Stimulated activated memory B cell treated with anti-CD40 and anti-IgM and Interleukin-4, amounts not matched to agents 10 μg/mL and 1 μg/mL and 100 μg/mL, for 72 hours (primary cell): ENCODE results near the gene ANKHD1.

Experiments used
- ATAC-seq: fragments of 150-1000 bp; cut with Tn5 transposase; 2 replicates; pipeline ENCODE4 v1.10.0; 2021
- H3K27ac Mint-ChIP-seq: one replicate; pipeline ENCODE4 v1.8.0; 2022; ENCODE audit warnings: mild to moderate bottlenecking, mixed read lengths
- H3K27me3 Mint-ChIP-seq: one replicate; pipeline ENCODE4 v1.8.0; 2022; ENCODE audit warnings: mixed read lengths
- H3K36me3 Mint-ChIP-seq: one replicate; pipeline ENCODE4 v1.8.0; 2022; ENCODE audit warnings: mixed read lengths
- H3K4me1 Mint-ChIP-seq: one replicate; pipeline ENCODE4 v1.8.0; 2022; ENCODE audit warnings: mixed read lengths
- H3K4me3 Mint-ChIP-seq: one replicate; pipeline ENCODE4 v1.8.0; 2022; ENCODE audit warnings: mild to moderate bottlenecking, moderate library complexity, mixed read lengths
- H3K9me3 Mint-ChIP-seq: one replicate; pipeline ENCODE4 v1.8.0; 2022; ENCODE audit warnings: mixed read lengths

ANKHD1 gene

DNA sequence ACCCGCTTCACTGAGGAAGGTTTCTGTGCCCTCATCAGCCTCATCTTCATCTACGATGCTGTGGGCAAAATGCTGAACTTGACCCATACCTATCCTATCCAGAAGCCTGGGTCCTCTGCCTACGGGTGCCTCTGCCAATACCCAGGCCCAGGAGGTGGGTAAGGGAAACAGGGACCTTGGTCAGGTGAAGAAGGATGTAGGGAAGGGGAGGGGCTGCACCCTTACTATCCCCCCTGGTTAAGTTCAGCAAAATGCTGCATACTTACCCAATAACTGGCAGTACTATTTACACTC, 37.2 kb upstream of the ANKHD1 start:
- Mint-ChIP-seq H3K27me3 (no peaks in the 10 kb centered on the region), H3K36me3 (no peaks in the 10 kb centered on the region), H3K27ac (no peak overlapping the region), H3K4me1 (peaks cover 7% of the 10 kb centered on the region), H3K9me3 (no peaks in the 10 kb centered on the region), H3K4me3 (no peak overlapping the region)
- ATAC-seq: no peak

DNA sequence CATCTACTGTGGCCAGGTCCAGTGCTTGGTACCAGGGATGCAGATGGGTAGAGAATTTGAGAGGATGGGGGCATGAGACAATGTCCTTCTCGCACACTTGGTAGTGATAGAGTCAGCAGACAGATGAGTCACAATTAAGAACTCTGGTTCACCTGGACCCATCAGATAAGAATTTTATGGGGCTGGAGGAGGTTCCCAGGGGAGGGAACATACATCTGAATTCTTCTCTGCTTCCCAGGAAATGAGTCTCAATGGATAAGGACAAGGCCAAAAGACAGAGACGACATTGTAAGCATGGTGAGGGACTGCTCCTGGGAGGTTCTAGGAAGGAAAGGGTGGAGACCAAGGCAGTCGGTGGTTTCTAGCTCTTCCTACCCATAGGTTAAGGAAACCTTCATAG, 36.4 kb upstream of the ANKHD1 start:
- H3K9me3 Mint-ChIP-seq: no peaks in the 10 kb centered on the region

DNA sequence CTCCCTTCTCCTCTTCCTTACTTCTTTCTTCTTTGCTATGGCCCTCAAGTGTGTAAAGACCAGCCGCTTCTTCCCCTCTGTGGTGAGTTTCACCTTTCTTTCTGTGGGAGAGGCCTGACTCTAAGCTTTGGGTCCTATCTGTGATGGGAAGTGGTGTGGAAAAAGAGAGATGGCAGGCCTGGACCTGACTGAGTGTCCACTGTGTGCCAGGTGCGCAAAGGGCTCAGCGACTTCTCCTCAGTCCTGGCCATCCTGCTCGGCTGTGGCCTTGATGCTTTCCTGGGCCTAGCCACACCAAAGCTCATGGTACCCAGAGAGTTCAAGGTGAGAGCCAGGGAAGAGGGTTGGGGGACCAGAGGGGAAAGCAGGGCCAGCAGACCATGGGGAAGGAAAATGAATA, 35.7 kb upstream of the ANKHD1 start:
- Mint-ChIP-seq H3K4me3 (no peak overlapping the region), H3K27ac (no peak overlapping the region), H3K4me1 (peaks cover 7% of the 10 kb centered on the region), H3K9me3 (no peaks in the 10 kb centered on the region), H3K27me3 (no peaks in the 10 kb centered on the region), H3K36me3 (no peaks in the 10 kb centered on the region)
- ATAC-seq: no peak

More for the DNA sequence above, 36.4 kb upstream of the ANKHD1 start:
- no peak overlapping the region for H3K27ac Mint-ChIP-seq
- ATAC-seq: no peak
- H3K27me3 Mint-ChIP-seq: no peaks in the 10 kb centered on the region
- H3K4me1 Mint-ChIP-seq: peaks cover 7% of the 10 kb centered on the region
- no peak overlapping the region for H3K4me3 Mint-ChIP-seq
- no peaks in the 10 kb centered on the region for H3K36me3 Mint-ChIP-seq

DNA sequence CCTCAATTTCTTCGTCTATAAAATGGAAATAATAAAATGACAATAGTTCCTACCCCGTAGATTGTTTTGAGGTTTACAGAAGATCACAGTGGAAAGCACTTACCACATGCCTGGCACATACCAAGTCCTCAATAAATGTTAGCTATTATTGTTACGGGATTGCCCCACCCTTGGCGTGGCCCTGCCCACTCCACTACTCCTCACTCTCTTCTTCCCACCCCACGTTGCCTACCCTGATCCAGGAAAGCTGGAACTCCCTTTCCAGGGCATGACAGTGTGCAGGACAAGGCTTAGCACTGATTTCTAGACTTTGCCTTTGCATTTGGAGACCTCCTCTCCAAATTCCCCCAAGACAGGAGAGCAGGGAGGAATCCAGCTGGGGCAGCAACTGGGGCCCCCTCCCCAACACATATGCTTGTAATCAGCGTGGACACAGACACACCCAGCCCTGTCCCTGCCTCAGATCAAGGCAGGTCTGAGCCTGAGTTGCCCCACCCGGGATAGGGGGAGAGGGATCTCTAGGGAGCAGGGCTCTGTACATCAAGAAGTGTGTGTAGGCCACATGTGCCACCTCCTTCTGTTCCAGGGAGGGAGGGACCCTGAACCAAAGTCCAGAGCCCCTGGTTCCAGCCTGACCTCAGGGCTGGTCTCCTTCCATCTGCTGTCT, 34.9 kb upstream of the ANKHD1 start:
- Mint-ChIP-seq H3K27me3 (no peaks in the 10 kb centered on the region), H3K9me3 (no peaks in the 10 kb centered on the region), H3K36me3 (no peaks in the 10 kb centered on the region), H3K4me1 (peaks cover 7% of the 10 kb centered on the region), H3K27ac (no peak overlapping the region), H3K4me3 (no peak overlapping the region)
- ATAC-seq: no peak

DNA sequence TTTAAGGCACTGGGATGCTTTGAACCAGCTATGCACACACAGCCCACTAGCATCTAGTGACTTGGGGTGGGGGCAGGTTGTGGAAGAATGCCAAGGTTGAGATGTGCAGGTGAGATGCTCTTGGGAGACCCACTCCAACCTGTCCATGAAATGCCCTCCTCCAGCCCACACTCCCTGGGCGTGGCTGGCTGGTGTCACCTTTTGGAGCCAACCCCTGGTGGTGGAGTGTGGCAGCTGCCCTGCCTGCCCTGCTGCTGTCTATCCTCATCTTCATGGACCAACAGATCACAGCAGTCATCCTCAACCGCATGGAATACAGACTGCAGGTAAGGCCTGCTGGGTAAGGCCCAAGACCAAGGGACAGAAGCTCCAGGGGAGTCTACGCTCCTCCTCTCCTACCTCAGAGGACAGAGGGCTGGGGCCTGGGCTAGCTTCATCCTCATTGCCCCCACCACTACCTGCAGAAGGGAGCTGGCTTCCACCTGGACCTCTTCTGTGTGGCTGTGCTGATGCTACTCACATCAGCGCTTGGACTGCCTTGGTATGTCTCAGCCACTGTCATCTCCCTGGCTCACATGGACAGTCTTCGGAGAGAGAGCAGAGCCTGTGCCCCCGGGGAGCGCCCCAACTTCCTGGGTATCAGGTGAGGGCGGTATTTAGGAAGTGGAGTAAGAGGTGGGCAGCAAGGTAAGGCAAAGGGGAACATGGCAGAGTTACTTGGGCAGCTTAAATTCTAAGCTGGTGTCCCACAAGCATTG, 34.2 kb upstream of the ANKHD1 start:
- ATAC-seq: no peak
- Mint-ChIP-seq H3K36me3 (no peaks in the 10 kb centered on the region), H3K9me3 (no peaks in the 10 kb centered on the region), H3K4me3 (no peak overlapping the region), H3K27ac (no peak overlapping the region), H3K4me1 (peaks cover 7% of the 10 kb centered on the region), H3K27me3 (no peaks in the 10 kb centered on the region)

DNA sequence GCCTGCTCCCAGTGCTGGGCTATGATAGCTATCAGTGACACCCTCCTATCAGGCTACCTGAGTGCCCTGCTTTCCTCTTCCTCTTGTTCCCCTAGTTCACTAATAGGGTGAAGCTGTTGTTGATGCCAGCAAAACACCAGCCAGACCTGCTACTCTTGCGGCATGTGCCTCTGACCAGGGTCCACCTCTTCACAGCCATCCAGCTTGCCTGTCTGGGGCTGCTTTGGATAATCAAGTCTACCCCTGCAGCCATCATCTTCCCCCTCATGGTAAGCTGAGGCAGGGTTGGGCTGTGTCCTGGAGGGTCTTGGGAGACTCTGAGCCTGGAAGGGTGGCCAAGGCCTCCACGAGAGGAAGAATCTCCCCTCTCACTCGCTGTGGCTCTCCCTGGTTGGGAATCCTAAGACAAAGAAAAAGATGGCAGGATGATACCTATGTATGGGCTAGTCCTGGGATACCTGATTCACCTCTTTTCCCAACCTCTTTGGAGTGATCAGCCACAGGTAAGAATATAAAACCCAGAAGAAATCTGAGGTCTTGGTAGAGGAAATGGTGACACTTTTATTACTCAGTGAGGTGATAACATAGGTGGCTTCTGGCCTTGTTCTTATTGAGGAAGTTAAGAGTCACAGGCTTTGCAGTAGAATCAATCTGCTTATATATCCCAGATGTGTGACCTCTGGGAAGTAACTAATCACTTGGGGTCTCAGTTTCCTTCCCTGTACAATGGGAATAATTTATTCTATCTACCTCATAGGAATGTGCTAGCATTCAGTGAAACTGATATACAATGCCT, 30.1 kb upstream of the ANKHD1 start:
- no peaks in the 10 kb centered on the region for H3K27me3 Mint-ChIP-seq
- H3K9me3 Mint-ChIP-seq: no peaks in the 10 kb centered on the region
- H3K36me3 Mint-ChIP-seq: no peaks in the 10 kb centered on the region
- peaks cover 8% of the 10 kb centered on the region for H3K4me1 Mint-ChIP-seq
- no peak for ATAC-seq
- no peak overlapping the region for H3K27ac Mint-ChIP-seq
- no peak overlapping the region for H3K4me3 Mint-ChIP-seq

DNA sequence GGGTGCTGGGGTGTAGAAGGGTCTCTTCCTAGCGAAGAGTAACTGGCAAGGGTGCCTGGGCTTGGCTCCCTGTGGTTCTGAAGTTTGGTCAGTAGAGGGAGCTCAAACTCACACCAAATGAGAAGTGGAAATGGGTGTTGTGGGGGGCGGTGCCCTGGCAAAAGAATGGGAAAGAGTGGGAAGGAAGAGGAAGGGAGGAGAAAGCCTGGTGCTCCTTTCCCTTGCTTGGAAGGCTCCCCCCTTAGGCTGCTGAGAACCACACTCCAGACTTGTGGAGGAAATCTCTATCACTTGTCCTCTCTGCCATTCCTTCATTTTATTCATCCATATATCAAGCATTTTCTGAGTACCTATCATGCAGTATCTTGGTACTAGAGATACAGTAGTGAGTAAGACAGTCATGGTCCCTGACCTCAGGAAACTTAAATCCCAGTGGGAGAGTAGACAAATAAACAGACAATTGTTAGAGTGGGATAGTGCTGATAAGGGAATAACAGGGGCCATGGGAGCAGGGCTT, 28.6 kb upstream of the ANKHD1 start:
- peaks cover 8% of the 10 kb centered on the region for H3K4me1 Mint-ChIP-seq
- no peaks in the 10 kb centered on the region for H3K9me3 Mint-ChIP-seq
- ATAC-seq: peak; percentile 53
- no peaks in the 10 kb centered on the region for H3K36me3 Mint-ChIP-seq
- no peaks in the 10 kb centered on the region for H3K27me3 Mint-ChIP-seq
- H3K27ac Mint-ChIP-seq: no peak overlapping the region
- no peak overlapping the region for H3K4me3 Mint-ChIP-seq

DNA sequence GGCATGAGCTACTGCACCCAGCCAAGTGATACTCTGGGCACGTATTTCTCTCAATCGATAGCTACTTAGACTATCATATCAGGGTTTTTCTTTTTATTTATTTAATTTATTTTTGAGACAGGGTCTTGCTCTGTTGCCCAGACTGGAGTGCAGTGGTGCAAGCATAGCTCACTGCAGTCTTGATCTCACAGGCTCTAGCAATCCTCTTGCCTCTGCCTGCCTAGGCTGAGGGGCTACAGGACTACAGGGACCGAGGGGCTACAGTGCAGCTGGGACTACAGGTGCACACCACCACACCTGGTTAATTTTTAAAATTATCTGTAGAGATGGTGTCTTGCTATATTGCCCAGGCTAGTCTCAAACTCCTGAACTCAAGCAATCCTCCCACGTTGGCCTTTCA, 20.3 kb upstream of the ANKHD1 start:
- Mint-ChIP-seq H3K4me3 (no peak overlapping the region), H3K4me1 (no peaks in the 10 kb centered on the region), H3K27me3 (no peaks in the 10 kb centered on the region), H3K36me3 (no peaks in the 10 kb centered on the region), H3K27ac (no peak overlapping the region), H3K9me3 (peaks cover 2% of the 10 kb centered on the region)
- ATAC-seq: no peak

DNA sequence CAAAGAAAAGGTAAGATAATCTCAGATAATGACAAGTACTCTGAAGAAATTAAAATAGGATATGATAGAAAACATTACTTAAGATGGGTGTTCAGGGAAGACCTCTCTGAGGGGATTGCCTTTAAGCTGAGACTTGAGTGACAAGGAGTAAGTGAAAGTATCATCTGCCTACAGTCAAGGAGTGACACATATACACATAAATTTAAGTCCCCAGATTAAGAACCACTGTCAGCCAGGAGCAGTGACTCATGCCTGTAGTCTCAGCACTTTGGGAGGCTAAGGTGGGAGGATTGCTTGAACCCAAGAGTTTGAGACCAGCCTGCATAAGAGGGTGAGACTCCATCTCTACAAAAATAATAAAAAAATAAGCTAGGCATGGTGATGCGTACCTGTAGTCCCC, 19.7 kb upstream of the ANKHD1 start:
- H3K9me3 Mint-ChIP-seq: peaks cover 2% of the 10 kb centered on the region
- H3K4me3 Mint-ChIP-seq: no peak overlapping the region
- no peaks in the 10 kb centered on the region for H3K36me3 Mint-ChIP-seq
- ATAC-seq: no peak
- no peaks in the 10 kb centered on the region for H3K27me3 Mint-ChIP-seq
- H3K27ac Mint-ChIP-seq: no peak overlapping the region
- H3K4me1 Mint-ChIP-seq: no peaks in the 10 kb centered on the region

DNA sequence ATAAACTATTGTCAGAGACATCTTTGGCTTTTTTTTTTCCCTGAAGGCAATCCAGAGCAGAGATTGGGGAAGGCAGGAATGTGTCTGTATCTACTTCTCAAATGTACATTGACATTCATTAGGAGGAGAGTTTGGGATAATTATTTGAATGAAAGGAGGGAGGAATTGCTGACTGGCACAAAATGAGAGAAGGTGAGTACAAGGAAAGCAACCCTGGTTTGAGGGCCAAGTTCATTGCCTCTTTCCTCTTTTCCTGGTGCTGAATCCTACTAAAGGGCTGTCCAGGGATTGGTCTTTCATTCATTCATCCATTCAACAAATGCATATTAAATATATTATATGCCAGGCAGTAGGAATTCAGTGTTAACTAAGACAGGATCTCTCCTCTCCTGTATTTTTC, 18.8 kb upstream of the ANKHD1 start:
- no peak overlapping the region for H3K27ac Mint-ChIP-seq
- peaks cover 2% of the 10 kb centered on the region for H3K9me3 Mint-ChIP-seq
- ATAC-seq: no peak
- no peaks in the 10 kb centered on the region for H3K36me3 Mint-ChIP-seq
- no peak overlapping the region for H3K4me3 Mint-ChIP-seq
- H3K4me1 Mint-ChIP-seq: no peaks in the 10 kb centered on the region
- no peaks in the 10 kb centered on the region for H3K27me3 Mint-ChIP-seq

DNA sequence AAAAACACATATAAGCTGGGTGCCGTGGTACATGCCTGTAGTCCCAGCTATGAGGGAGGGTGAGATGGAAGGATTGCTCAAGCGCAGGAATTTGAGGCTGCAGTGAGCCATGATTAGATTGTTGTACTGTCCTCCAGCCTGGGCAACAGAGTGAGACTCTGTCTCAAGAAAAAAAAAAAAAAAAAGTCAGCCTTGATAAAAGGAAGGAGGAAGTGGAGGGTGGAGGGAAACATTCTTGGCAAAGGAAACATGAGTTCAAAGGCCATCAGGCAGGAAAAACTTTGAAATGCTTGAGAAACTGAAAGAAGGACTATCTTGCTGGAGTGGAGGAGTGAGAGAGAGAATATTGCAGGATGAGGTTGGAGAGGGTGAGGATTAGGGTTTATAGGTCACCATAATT, 18.3 kb upstream of the ANKHD1 start:
- no peaks in the 10 kb centered on the region for H3K4me1 Mint-ChIP-seq
- ATAC-seq: no peak
- no peak overlapping the region for H3K27ac Mint-ChIP-seq
- H3K4me3 Mint-ChIP-seq: no peak overlapping the region
- H3K9me3 Mint-ChIP-seq: peaks cover 2% of the 10 kb centered on the region
- no peaks in the 10 kb centered on the region for H3K27me3 Mint-ChIP-seq
- no peaks in the 10 kb centered on the region for H3K36me3 Mint-ChIP-seq

DNA sequence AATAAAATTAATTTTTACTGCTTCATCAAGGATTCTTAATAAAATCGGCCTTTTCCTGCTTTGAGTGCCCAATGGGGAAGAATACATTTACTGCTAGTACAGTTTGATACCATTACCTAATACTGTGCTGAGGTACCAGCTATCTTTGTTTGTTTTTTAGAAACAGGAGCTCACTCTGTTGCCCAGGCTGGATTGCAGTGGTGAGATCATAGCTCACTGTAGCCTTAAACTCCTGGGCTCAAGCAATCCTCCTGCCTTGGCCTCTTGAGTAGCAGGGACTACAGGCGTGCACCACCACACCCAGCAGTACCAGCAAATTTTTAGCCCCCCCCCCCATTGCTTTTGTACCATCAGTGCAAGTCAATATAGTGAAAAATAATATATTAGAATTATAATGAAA, 13.6 kb upstream of the ANKHD1 start:
- H3K27me3 Mint-ChIP-seq: no peaks in the 10 kb centered on the region
- H3K4me1 Mint-ChIP-seq: no peaks in the 10 kb centered on the region
- no peaks in the 10 kb centered on the region for H3K9me3 Mint-ChIP-seq
- H3K36me3 Mint-ChIP-seq: peaks cover 7% of the 10 kb centered on the region
- no peak for ATAC-seq
- no peak overlapping the region for H3K4me3 Mint-ChIP-seq
- no peak overlapping the region for H3K27ac Mint-ChIP-seq

DNA sequence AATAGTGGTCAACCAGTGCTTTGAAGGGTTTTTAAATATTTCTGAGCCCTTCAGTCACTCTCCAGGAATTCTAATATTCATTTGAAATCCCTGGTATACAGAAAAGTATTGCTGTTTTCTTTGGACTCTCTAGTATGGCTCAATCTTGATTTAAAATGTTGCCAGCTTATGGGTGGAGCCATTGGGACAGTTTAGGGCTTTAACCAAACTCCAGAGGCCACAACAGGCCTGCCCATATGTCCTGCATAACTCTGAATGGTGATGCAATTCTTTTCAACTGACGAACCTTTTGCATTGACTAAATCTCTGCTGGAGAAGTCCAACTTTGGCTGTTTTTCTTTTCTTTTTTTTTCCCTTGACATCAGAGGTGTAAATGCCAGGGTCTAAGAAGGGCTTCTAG, 10.3 kb upstream of the ANKHD1 start:
- Mint-ChIP-seq H3K4me3 (no peak overlapping the region), H3K27me3 (no peaks in the 10 kb centered on the region), H3K9me3 (no peaks in the 10 kb centered on the region), H3K36me3 (peaks cover 7% of the 10 kb centered on the region), H3K4me1 (no peaks in the 10 kb centered on the region), H3K27ac (no peak overlapping the region)
- ATAC-seq: no peak

DNA sequence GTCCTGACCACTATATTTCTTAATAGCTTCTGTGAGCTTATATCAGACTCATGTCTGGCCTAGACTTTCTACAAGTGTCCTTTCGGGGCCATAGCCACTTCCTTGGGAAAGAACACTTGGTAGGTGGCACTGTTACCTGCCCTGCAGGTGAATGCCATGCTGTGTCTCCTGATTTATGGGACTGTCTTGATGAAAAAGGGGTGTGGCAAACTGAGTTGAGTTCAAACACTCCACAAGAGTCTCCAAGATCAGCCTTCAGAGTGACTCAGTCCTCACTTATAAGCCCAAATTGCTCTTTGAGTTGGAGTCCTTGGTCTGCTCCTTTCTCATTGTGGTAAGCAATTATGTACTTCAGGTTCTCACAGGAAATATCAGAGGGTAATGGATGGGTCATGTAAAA, 9.9 kb upstream of the ANKHD1 start:
- H3K36me3 Mint-ChIP-seq: peaks cover 7% of the 10 kb centered on the region
- ATAC-seq: no peak
- no peak overlapping the region for H3K4me3 Mint-ChIP-seq
- H3K4me1 Mint-ChIP-seq: no peaks in the 10 kb centered on the region
- no peaks in the 10 kb centered on the region for H3K27me3 Mint-ChIP-seq
- no peak overlapping the region for H3K27ac Mint-ChIP-seq
- no peaks in the 10 kb centered on the region for H3K9me3 Mint-ChIP-seq

DNA sequence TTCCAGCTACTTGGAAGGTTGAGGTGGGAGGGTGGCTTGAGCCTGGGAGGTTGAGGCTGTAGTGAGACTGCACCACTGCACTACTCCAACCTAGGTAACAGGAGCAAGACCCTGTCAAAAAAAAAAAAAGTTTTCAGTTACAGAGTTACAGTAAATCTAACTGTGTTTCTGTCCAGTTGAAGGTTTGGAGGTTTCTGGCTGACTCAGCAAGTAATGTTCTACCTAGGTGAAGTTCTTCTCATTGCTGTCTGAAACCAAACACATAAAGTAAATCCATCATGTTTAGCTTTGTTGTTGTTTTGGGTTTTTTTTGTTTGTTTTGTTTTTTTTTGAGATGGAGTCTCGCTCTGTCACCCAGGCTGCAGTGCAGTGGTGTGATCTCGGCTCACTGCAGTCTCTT, 7.9 kb upstream of the ANKHD1 start:
- no peak overlapping the region for H3K27ac Mint-ChIP-seq
- no peak overlapping the region for H3K4me3 Mint-ChIP-seq
- no peaks in the 10 kb centered on the region for H3K9me3 Mint-ChIP-seq
- H3K36me3 Mint-ChIP-seq: peaks cover 7% of the 10 kb centered on the region
- ATAC-seq: no peak
- H3K27me3 Mint-ChIP-seq: no peaks in the 10 kb centered on the region
- H3K4me1 Mint-ChIP-seq: no peaks in the 10 kb centered on the region

DNA sequence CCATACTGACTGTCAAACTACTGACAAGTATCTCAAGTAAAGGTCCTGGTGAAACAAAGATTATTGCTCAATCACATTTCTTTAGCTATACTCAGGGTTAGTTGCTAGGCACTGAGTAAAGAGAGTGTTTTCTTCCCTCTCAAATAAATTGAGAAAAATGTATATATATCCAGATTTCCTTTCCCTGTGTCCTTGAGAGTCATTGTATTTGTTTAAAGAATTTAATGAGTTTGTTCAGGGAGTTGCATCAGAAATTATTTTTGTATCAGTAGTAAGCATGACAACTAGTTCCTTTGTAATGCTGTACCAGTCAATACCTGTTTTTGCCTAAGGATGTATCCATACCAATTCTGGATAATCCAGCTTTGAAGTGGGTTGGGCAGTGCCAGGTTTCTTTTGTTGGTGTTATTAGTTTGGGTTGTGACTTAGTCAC, 3.2 kb upstream of the ANKHD1 start:
- no peak overlapping the region for H3K27ac Mint-ChIP-seq
- H3K4me1 Mint-ChIP-seq: peaks cover 18% of the 10 kb centered on the region
- H3K9me3 Mint-ChIP-seq: no peaks in the 10 kb centered on the region
- peaks cover 6% of the 10 kb centered on the region for H3K36me3 Mint-ChIP-seq
- H3K27me3 Mint-ChIP-seq: no peaks in the 10 kb centered on the region
- no peak for ATAC-seq
- H3K4me3 Mint-ChIP-seq: no peak overlapping the region
